GOT3 (cell line): ENCODE measurements around the gene MYEOV.

Experiments used
- DNase-seq: peaks from one replicate; lab custom pipeline; 2025; ENCODE audit warnings: mixed read lengths; lab: John Stamatoyannopoulos, UW

Gene MYEOV

DNA sequence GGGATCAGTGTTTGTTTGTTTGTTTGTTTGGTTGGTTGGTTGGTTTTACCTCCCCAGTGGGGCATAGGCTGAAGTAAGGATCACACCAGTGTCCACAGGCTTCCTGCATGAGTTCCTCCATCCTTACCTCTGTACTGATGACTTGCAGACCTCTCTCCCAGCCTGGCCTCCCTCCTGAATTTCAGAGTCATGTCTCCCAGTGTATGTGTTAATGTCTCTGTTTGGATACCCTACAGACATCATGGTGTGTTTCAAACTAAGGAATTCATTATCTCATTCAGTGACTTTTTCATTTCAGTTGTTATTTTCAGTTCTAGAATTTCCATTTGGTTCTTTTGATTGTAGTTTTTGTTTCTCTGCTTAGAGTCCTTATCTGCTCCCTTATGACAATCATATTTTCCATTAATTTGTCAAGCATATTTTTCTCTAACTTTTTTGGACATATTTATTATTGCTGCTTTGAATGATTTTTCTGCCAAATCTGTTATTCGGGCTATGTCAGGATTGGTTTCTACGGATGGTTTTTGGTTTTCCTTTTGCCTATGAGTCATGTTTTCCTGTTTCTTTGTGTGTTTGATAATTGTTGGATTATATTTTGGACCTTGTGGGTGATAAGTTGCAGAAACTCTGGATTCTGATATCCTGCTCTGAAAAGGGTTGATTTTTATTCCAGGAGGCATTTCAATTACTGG is 23.6 kb downstream of the MYEOV start:
- DNase-seq, result no peak

DNA sequence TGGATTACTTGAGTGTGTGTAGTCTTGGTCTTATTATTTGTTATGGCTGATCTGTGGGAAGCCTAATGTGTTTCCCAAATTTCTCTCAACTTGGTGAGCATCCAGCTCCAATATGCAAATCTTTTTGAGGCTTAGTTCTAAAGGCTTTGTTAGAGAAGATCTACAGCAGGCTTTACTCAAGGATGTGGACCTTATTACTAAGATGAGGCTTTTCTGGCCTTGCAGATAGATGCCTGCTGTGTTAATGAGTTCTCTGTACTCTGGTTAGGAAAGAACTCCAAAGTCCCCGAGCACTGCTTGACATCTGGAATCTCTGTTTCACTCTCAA is 24.1 kb downstream of the MYEOV start:
- DNase-seq, result no peak

DNA sequence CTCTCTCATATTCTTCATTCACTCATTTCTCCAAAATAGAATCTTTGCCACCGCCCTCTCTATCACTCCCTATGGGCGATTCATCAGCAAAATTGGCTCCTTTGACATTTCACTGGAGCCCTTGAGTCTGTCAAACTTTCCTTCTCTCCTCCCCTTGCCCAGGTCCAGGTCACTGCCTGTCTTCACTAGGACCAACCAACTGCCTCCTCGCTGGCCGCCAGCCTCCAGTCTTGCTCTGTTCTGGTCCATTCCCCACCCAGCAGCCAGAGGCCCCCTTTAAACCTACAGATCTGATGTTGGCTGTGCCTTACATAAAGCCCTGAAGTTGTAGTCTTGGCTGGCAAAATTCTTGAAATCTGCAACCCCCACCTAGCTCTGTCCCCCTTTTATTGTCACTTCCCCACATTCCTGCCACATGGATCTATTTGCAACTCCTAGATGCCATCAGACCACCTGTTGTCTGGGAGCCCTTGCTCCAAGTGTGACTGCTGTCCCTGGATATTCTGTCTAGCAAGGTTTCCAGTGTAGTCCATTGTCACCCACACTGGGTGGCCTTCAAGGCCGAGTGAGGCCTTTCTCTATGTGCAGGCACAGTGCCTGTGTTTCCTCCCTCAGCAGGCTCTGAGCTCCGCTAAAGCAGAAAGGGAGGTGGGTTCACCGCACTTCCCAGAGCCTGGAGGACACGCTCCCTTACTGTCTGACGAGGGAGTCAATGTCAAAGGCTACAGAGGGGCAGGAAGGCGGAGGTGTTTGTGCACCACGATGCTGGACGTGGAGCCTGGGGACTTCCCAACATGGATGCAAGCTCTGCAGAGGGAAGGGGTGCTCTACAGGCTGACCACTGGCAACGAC is 25.5 kb downstream of the MYEOV start:
- no peak for DNase-seq

DNA sequence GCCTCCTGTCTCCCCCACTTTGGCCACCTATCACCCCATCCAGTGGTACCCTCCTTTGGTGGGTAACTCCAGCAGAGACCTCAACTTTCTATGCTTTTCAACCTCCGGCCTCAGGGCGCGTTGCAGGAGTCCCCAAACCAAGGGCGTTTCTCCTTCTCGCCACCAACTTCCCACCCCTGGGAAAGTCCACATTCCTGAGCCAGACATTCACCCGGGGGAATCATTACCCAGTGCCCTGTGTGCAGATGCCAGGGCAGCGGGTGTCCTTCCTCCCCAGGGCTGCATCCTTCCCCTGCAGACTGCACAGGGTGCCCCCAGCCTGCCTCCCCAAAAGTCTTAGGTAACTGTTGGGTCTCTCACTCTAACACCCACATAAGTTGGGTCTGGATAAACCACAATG is 26.4 kb downstream of the MYEOV start:
- no peak for DNase-seq

DNA sequence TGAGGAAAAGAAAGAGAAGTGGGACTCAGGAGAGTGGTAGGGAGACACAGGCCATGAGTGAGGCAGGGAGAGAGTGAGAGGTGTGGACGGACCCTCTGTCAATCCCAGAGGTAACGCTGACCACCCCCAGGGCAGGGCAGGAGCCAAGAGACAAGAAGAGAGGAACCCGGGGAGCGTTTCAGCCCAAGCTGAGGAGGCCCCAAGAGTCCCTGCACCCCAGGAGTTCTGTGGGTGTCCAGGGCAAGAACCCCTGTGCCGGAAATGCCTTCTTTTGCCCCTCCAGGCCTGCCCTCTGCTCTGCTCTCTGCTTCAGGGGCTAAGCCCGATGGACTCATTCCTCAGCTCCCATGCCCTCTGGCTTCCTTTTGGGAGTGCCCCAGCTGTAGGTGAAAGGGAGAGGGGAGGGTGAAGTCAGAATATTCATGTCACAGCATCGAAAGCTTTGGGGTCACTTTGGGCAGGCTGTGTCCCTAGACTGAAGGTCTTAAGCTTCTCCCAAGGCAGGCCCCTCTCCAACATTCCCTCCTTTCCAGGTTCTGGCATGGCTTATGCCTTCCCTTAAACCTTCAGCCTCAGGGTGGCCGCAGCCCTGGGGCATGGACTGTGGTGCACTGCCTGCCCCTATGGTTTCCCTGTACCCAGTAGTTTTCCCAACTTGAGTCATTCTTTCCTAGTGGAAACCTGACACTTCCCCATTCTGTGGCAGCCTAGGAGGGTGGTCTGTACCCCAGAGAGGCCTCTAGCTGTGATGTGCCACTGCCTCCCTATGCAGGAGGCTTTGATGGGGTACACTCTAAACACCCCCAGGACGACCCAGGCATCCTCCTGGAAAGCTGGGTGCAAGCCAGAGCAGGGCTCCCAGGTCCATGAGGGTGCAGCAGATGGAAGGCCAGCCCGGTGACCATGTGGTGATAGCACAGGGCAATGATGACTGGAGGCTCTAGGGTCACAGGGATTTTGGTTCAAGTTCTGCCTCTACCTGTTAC is 27.1 kb downstream of the MYEOV start:
- peak; percentile 13 for DNase-seq

DNA sequence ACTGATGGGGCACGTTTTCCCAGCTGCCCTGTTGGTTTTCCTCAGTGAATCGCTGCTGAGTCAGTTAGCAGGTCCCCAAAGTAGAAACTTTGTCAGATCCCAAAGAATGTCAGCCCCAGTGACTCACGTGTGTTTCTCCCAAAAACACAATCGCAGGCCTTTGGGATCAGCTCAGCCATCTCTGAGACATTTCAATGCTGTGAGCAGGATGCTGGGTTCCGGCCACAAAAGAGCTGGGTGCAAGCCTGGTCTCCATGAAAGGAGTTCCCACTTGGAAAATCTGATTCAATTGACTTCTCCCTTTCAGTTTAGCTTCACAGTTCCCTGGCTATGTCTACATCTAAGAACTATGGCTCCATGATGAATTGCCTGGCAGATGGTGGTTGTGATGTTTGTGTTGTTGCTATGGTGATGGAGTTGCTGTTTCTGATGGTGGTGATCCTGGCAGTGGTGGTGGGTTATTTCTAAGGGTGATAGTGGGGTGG is 28.0 kb downstream of the MYEOV start:
- peak; percentile 49 for DNase-seq

DNA sequence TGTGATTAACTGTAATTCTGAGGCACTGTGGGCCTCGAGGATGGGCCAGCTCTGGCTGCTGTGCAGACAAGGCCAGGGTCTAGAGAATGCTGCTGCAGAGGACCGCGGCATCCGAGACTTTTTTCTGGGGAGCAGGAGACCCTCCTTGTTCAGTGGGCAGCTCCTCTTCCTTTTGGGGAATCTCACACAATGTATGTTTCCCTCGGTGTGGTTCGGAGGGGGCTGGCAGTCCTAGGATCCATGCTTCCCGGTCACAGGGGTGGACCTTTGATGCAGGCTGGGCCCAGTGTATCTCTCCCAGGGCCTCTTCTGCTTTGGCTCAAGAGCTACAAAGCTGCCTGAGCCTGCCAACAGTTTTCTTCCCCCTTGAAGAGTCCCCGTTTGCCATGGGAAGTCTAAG is 31.5 kb downstream of the MYEOV start:
- no peak for DNase-seq

DNA sequence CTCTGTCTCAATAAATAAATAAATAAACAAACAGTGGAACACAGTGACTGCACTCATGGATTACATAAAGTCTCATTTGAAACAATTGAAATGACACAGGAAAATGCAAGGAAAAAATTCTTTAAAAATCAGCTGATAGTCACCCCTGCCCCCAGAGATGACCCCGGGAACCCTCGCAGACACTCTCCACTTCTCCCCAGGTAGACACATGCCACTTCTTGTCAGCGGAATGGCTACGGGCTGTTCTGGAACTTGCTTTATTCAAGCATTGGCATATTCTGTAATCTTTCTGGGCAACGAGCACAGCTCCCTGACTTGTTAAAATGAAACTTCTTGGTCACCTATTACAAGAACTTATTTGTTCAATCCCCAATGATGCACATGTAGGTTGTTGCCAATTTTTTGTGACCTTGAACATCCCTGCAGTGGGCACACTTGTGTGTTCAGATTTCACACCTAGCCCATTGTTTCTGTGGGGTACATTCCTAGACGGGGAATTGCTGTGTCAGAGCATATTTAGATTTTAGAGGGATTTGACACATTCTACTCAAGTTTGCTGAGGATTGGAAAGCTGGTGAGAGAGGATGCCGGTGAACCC is 32.8 kb downstream of the MYEOV start:
- DNase-seq, result no peak

DNA sequence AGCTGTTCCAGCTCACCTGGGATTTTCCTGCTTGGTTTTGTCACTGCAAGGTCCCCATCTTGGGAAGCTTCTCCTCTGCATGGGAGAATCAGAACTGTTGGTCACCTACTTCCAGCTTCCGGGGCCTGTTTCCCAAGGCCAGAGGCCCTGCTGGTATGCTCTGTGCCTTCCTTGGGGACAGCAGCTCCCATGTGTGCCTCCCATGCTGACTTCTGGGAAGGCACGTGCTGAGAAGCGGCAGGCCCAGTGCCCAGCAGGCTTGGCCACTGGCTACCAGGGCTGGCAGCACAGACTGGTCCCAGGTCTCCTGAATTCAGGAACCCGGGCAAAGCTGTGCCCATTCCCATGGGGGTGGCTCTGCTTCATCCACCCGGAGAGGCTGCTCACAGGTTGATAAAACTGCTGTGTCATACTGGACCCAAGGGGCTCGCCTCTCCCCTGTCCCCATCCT is 33.8 kb downstream of the MYEOV start:
- no peak for DNase-seq

DNA sequence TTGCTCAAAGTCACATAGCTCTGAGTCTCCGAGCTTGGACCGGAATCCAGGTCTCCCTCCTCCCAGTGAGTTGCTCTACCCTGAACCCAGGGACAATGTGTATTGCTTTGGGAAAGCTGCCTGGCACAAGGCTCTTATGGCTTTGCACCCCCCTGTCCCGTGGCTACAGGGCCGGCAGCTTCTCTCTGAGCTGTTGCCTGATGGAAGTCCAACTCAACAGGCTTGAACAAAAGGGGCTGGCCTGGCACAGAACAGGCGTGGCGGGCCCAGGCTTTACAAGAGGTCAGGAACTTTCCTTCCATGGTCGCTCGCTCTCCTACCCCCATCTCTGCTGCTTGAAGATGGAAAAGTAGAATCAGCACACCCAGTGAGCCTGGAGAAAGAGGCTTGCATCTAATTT is 34.3 kb downstream of the MYEOV start:
- DNase-seq, result no peak

DNA sequence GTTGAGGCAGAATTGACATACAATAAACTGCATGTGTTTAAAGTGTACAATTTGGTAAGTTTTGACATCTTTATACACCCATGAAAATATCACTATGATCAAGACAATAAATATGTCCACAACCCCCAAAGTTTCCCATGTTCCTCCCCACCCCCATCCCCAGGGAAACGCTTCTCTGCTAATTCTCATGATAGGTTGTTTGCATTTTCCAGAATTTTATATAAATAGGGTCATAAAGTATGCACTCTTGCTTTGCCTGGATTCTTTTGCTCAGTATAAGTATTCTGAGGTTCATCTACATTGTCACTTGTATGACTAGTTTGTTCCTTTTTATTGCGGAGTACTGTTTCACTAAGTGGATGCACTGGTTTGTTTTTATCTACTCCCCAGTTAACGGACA is 35.6 kb downstream of the MYEOV start:
- no peak for DNase-seq

DNA sequence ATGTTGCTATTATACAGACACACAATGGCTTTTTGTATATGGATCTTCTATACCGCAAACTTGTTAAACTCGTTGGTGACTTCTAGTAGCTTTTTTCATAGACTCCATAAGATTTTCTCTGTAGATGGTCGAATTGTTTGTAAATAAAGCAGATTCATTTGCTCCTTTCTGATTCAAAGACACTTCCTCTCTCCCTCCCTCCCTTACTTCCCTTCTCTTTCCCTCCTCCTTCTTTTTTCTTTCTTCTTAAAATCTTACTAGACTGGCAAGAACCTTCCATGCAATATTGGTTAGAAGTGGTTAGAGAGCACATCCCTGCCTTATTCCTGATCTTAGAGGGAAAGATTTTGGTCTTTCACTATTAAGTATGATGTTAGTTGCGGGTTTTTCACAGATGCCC is 36.4 kb downstream of the MYEOV start:
- no peak for DNase-seq

DNA sequence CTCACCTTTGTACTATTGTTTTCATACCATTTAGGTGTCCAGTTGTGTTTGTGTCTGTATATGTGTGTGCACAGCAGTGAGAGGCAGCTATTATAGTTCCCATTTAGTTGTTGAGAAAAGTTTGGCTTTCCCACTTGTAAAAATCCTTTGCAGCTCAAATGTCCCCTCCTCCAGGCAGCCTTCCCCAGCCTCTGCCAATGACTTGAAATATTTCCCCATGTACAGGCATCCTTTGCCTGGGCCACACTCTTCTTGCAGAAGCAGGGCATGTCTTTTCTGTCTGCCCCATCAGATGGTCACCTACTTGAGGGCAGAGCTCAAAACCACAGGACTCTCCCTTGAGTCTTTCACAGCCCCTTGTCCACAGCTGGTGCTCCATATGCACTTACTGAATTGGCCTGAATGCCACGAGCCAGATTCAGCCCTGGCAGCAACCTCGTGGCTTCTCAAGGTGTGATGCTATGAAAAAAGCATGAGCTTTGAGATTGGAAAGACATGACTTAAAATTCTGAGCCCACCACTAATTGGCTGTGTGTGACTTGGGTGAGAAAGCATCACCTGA is 39.3 kb downstream of the MYEOV start:
- DNase-seq, result no peak

DNA sequence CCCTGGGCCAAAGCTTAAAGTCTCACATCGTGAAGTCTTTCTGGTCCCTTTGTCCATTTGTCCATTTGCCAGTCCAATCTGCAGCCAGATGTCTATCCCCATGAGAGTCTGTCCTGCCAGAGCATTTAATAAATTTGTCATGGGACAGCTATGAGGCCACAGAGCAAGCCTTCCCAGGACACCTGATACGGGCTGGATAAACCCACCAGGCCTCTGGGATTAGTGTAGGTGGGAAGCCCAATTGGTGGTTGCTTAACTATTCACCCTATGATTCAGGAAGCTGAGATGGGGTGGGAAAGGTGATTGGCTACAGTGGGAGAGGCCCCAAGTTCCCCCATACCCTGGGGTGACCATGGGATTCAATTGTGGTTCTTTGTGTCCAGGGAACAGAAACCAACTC is 39.9 kb downstream of the MYEOV start:
- DNase-seq, result no peak

DNA sequence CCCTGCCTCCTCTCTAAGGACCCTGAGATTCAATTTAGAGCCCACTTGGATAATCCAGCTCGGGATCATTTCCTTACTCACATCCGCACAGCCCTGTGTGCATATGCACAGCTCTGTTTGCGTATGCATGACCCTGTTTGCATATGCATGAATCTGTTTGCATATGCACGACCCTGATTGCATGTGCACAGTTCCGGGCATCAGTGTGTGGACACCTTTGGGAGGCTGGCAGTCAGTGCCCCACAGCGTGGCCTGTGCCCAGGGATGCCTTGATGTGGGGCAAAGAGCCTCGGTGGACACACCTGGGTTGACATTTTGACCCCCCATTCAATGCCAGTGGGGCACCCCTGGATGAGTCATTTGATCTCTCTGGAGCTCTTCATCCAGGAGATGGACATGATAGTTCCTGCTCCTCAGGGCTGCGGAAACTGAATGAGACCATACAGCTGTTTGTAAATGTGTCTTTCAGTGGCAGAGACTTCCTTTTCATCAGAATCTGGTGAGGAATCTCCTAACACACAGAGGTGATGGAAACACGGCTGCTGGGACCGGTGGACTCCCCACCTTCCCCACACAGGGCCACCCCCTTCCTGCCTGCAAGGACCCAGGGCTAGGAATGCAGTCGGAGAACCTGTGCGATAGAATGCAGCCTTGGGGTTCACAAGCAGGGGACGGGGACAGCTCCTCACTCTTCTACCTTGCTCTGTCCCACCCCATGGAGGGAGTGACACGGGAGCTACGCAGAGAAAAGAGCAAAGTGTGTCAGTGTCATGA is 41.2 kb downstream of the MYEOV start:
- no peak for DNase-seq

DNA sequence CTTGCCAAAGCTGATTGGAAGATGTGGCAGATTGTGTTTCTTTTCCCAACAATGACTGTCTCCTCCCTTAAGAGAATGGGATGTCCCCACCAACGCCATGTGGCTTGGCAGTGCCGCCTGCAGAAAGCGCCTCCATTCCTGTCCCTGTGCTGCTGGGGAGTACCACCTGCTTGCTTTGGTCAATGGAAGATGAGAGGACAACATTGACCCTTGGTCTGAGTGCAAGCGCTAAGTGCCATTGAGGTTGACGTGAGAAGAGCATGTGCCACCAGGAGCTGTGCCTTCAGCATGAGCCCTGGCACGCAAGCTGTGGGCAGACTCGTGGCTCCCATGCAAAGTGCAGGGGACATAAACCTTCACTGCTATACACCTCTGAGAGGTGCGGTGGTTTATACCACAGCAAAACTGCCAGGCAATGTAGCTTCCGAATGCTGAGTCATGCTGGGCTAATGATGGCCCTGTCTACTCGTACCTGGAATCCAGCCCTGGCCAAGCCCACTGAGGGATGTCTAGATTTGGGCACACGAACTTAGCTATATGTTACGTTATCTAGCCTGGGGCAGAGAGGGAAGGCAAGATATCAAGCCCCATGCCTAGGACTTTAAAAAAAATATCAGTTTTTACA is 41.9 kb downstream of the MYEOV start:
- no peak for DNase-seq

DNA sequence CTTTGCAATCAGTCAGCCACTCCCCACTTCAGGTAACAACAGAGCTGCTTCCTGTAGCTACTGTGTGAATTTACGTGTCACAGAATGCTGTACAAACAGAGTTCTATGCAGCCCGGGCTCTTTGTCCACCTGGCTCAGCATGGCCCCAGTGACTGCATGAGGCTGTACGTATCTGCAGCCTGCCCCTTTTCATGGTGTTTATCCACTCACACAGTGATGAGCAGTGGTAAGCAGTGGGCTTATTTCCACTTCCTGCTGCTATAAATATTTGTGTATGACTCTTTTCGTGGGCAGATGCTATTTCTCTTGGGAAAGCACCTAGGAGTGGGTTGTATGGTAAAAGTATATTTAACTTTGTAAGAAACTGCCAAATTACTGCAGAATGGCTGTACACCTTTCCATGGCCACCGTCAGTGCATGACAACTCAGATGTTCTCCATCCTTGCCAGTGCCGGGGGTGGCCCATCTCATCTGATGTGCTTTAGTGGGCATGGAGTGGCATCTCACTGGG is 43.3 kb downstream of the MYEOV start:
- no peak for DNase-seq

DNA sequence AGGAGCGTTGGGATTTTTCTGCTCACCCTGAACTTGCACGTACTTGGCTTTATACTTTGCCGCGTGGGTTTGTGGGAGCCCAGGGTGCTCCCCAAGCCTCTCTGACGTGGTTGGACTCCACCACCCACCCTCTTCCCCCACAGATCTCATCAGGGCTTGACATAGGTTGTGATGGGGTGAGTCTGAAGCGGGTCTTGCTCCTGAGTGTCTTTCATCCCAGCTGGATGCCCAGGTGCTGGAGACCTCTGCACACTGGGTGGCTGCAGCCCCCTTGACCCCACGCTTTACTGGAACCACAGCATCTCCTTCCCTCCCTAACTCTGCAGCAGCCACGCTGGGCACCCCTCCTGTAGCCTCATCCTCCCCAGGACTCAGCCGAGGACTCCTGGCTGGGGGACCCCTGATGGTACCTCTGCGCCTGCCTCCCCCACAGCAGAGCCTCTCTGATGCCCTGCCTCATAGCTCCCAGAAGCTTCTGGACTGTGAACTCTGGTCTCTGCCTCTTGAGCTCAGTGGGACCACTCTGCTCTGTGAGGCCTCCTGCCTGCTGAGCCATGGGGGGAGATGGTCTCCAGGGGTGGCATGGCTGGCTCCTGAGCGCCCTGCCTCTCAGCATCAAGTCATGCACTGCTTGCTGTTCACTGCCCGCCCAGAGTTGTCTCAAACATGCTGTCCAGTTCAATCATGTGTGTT is 45.2 kb downstream of the MYEOV start:
- no peak for DNase-seq

DNA sequence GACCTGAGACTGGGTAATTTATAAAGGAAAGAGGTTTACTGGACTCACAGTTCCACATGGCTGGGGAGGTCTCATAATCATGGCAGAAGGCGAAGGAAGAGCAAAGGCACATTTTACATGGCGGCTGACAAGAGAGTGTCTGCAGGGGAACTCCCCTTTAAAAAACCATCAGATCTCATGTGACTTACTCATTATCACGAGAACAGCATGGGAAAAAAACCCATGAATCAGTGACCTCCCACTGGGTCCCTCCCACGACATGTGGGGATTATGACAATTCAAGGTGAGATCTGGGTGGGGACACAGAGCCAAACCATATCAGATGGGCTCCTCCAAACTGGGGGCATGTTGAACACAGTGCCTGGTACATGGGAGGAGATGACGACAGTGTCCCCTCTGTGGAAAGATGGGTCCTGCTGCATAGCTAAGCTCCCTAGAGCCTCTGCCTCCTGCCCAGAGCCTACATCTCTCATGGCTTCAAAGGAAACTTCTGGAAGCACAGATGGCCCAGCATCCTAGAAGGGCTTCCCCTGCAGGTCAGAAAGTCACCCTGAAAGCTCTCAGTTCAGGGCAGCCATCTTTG is 46.1 kb downstream of the MYEOV start:
- no peak for DNase-seq
